Fibroblast of lung (primary cell): Measurements from ENCODE around the gene ASCC3. TPM values are rescaled to one million over a fixed set of nuclear protein-coding genes. Genes with fewer than 3 reads are reported as not detected.

ENCODE experiments used
- DNase-seq, 2 donors: peaks; one replicate each; pipeline versions ENCODE4 v3.0.0 to v3.0.0-alpha.2; 2010; ENCODE audit warnings: low read depth in 2 of 2
- H2AFZ ChIP-seq: 2 replicates; pipeline ENCODE4 v1.5.1; 2012; ENCODE audit warnings: low read length, control low read depth, inconsistent platforms
- H3K27ac ChIP-seq: 2 replicates; pipeline ENCODE4 v1.5.1; 2011; ENCODE audit warnings: low read length, control low read depth; ENCODE audit not compliant: insufficient read depth
- H3K27me3 ChIP-seq: 2 replicates; pipeline ENCODE4 v1.5.1; 2011; ENCODE audit warnings: mild to moderate bottlenecking, low read length; ENCODE audit not compliant: control insufficient read depth, insufficient read depth
- H3K36me3 ChIP-seq: 2 replicates; pipeline ENCODE4 v1.5.1; 2011; ENCODE audit warnings: low read length; ENCODE audit not compliant: control insufficient read depth, insufficient read depth
- H3K4me1 ChIP-seq: 2 replicates; pipeline ENCODE4 v1.5.1; 2011; ENCODE audit warnings: low read length; ENCODE audit not compliant: control insufficient read depth, insufficient read depth; ENCODE audit errors: extremely low read depth
- H3K4me2 ChIP-seq: 2 replicates; pipeline ENCODE4 v1.5.1; 2011; ENCODE audit warnings: low read length, control low read depth; ENCODE audit not compliant: insufficient read depth; ENCODE audit errors: extremely low read depth
- H3K4me3 ChIP-seq, 4 experiments: fragments of 200-600 bp in 1 of 4; sonication (generic) in 1 of 4; replicated peaks in 1 of 4; 2 replicates each; pipeline ENCODE4 v1.5.1; 2011 to 2016; ENCODE audit warnings: low read length in 4 of 4, low read depth in 3 of 4, mild to moderate bottlenecking in 3 of 4, control low read depth in 2 of 4, inconsistent platforms in 1 of 4, mixed read lengths in 1 of 4; ENCODE audit not compliant: insufficient read depth in 1 of 4; ENCODE audit errors: control extremely low read depth in 1 of 4
- H3K79me2 ChIP-seq: 2 replicates; pipeline ENCODE4 v1.5.1; 2012; ENCODE audit warnings: mild to moderate bottlenecking, low read length, inconsistent platforms; ENCODE audit not compliant: control insufficient read depth, insufficient read depth
- H3K9ac ChIP-seq: 2 replicates; pipeline ENCODE4 v1.5.1; 2011; ENCODE audit warnings: mild to moderate bottlenecking, low read length, control low read depth; ENCODE audit not compliant: insufficient read depth
- H3K9me3 ChIP-seq: 2 replicates; pipeline ENCODE4 v1.5.1; 2012; ENCODE audit warnings: low read depth, low read length; ENCODE audit not compliant: control insufficient read depth, insufficient read depth
- H4K20me1 ChIP-seq: 2 replicates; pipeline ENCODE4 v1.5.1; 2011; ENCODE audit warnings: low read length; ENCODE audit not compliant: control insufficient read depth, insufficient read depth; ENCODE audit errors: extremely low read depth
- CTCF ChIP-seq, 2 donors: IDR thresholded peaks in 1 of 2; conservative IDR thresholded peaks in 1 of 2; 1 replicate in 1 of 2; 2 replicates in 1 of 2; pipeline ENCODE4 v1.5.1; 2011 to 2012; ENCODE audit warnings: low read length in 2 of 2, control low read depth in 1 of 2, inconsistent platforms in 1 of 2, low read depth in 1 of 2, mild to moderate bottlenecking in 1 of 2
- EZH2 ChIP-seq: IDR thresholded peaks from 2 replicates; pipeline ENCODE4 v1.5.1; 2012; ENCODE audit warnings: low read length, control low read depth, mild to moderate bottlenecking; ENCODE audit errors: missing control alignments
- polyA plus RNA-seq, 2 donors: library from polyadenylated mRNA; depleted of rRNA in 1 of 2; stranded (reverse) in 1 of 2; unstranded in 1 of 2; fragments of >200 nt; gene quantifications; 2 replicates each; pipeline ENCODE4 v1.2.1, GENCODE V29; 2011 to 2012; ENCODE audit warnings: missing spikeins in 1 of 2
- total RNA-seq: library from RNA; depleted of rRNA; stranded (reverse); fragments of >200 nt; gene quantifications from 2 replicates; pipeline ENCODE4 v1.2.1, GENCODE V29; 2014

ASCC3 gene
- total and polyA plus RNA-seq, 2 donors (not counting 1 experiment from before 2014, with no cell fraction given), result 36.2 to 75.3 TPM

- no peak overlapping the region for H3K4me3 ChIP-seq
- no peaks in the 10 kb centered on the region for H4K20me1 ChIP-seq
- no peak overlapping the region for H2AFZ ChIP-seq
- no peaks in the 10 kb centered on the region for H3K9me3 ChIP-seq
- no peak overlapping the region for H3K27ac ChIP-seq
- no peaks in the 10 kb centered on the region for H3K36me3 ChIP-seq
- no peaks in the 10 kb centered on the region for H3K79me2 ChIP-seq
- no peak overlapping the region for H3K4me2 ChIP-seq
- H3K27me3 ChIP-seq, result no peaks in the 10 kb centered on the region
- DNase-seq, result no peak
- no peak overlapping the region for H3K9ac ChIP-seq
- TF ChIP-seq EZH2 (no peak), CTCF (conservative IDR thresholded peaks at IDR 0.05 in 1 of 2, IDR thresholded peaks at IDR 0.05 in 1 of 2; ENCODE audit: low read depth in 1 of 2, low read length in 2 of 2) (no peak)
- no peaks in the 10 kb centered on the region for H3K4me1 ChIP-seq
These were observed 168.1 kb downstream of the ASCC3 start for GRCh38 chr6:100712997-100713396.

- no peaks in the 10 kb centered on the region for H3K27me3 ChIP-seq
- DNase-seq, result no peak
- H3K4me3 ChIP-seq, result no peak overlapping the region
- H3K4me1 ChIP-seq, result no peaks in the 10 kb centered on the region
- H2AFZ ChIP-seq, result no peak overlapping the region
- no peak for TF ChIP-seq EZH2
- TF ChIP-seq CTCF (conservative IDR thresholded peaks at IDR 0.05 in 1 of 2, IDR thresholded peaks at IDR 0.05 in 1 of 2; ENCODE audit: low read depth in 1 of 2, low read length in 2 of 2), result no peak
- H3K4me2 ChIP-seq, result no peak overlapping the region
- no peaks in the 10 kb centered on the region for H3K9me3 ChIP-seq
- H4K20me1 ChIP-seq, result no peaks in the 10 kb centered on the region
- no peaks in the 10 kb centered on the region for H3K36me3 ChIP-seq
- H3K27ac ChIP-seq, result no peak overlapping the region
- H3K9ac ChIP-seq, result no peak overlapping the region
- no peaks in the 10 kb centered on the region for H3K79me2 ChIP-seq
These were observed 174.6 kb downstream of the ASCC3 start for GRCh38 chr6:100706491-100706890.

- no peak overlapping the region for H2AFZ ChIP-seq
- H3K4me2 ChIP-seq, result no peak overlapping the region
- H3K9ac ChIP-seq, result no peak overlapping the region
- TF ChIP-seq CTCF (conservative IDR thresholded peaks at IDR 0.05 in 1 of 2, IDR thresholded peaks at IDR 0.05 in 1 of 2; ENCODE audit: low read depth in 1 of 2, low read length in 2 of 2), result no peak
- no peak for TF ChIP-seq EZH2
- H3K27ac ChIP-seq, result no peak overlapping the region
- no peaks in the 10 kb centered on the region for H4K20me1 ChIP-seq
- H3K9me3 ChIP-seq, result no peaks in the 10 kb centered on the region
- H3K27me3 ChIP-seq, result no peaks in the 10 kb centered on the region
- no peaks in the 10 kb centered on the region for H3K4me1 ChIP-seq
- no peaks in the 10 kb centered on the region for H3K36me3 ChIP-seq
- peak in 1 of 2 donors; percentile 2 for DNase-seq
- no peaks in the 10 kb centered on the region for H3K79me2 ChIP-seq
- H3K4me3 ChIP-seq, result no peak overlapping the region
These were observed 176.2 kb downstream of the ASCC3 start for GRCh38 chr6:100704961-100705360.
